GM23248 (cell line): Measurements from ENCODE around the gene TMEM143.

Experiments
- EZH2 ChIP-seq: fragments of 200-600 bp; sonication (generic); IDR thresholded peaks from 2 replicates; pipeline ENCODE4 v1.6.1; 2018; ENCODE audit warnings: antibody characterized with exemption, mild to moderate bottlenecking; ENCODE audit not compliant: insufficient read depth, poor library complexity, severe bottlenecking
- EZH2phosphoT487 ChIP-seq: fragments of 200-600 bp; sonication (generic); IDR thresholded peaks from 2 replicates; pipeline ENCODE4 v1.6.1; 2018; ENCODE audit warnings: antibody characterized with exemption, moderate library complexity, mild to moderate bottlenecking, low read depth; ENCODE audit not compliant: insufficient read depth

DNA sequence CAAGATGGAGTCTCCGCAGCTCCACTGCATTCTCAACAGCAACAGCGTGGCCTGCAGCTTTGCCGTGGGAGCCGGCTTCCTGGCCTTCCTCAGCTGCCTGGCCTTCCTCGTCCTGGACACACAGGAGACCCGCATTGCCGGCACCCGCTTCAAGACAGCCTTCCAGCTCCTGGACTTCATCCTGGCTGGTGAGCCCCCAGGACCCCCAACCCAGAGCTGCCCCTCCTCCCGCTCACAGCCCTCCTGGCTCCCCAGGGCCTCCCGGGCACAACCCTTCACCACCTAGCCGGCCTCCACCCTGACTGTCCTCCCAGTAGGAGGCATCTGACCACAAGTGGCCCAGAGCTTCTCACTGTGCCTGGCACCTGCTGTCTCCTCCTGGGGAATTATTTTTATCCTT, 9.8 kb upstream of the TMEM143 start:
- TF ChIP-seq EZH2phosphoT487 (no peak), EZH2 (no peak)
